ENCODE results near the gene RPS3. TPM values are rescaled to one million over a fixed set of nuclear protein-coding genes. Genes with fewer than 3 reads are reported as not detected.

The RPS3 gene
- polyA plus RNA-seq, 1 donor (not counting 4 experiments of a cell fraction or from before 2014, with no cell fraction given): 3,843 TPM

DNA sequence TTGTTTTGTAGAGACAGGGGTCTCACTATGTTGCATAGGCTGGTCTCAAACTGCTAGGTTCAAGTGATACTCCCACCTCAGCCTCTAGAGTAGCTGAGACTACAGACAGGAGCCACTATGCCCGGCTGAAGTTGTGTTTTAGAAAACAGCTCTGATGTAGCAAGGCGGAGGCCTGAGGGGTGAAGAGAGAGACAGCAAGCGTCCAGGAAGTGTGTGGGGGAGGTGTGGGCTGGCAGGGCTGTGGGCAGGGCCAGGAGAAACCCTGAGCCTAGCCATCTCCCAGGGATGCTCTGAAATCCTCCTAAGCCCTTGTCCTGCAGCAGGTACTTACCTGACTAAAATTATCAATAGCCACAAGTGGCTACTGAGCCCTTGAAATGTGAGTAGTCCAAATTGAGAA is 16.1 kb upstream of the RPS3 start:
- H3K27me3 ChIP-seq (ENCODE audit: control insufficient read depth, extremely low read depth, insufficient read depth, low read length): no peaks in the 10 kb centered on the region
- peaks cover 4% of the 10 kb centered on the region for H3K4me1 ChIP-seq (ENCODE audit: control insufficient read depth, extremely low read depth, insufficient read depth, low read length)
- no peaks in the 10 kb centered on the region for H3K9me3 ChIP-seq (ENCODE audit: control insufficient read depth, low read depth, low read length)
- dilution Hi-C loops (cut with MboI; ENCODE audit: extremely low pct_ligation_motif_present, low sequenced_read_pairs): no loop called here
- no peak overlapping the region for H3K9ac ChIP-seq (ENCODE audit: control insufficient read depth, extremely low read depth, insufficient read depth, low read length)
- no peak overlapping the region for H3K27ac ChIP-seq (ENCODE audit: control insufficient read depth, insufficient read depth, low read length)
- no peaks in the 10 kb centered on the region for H3K79me2 ChIP-seq (ENCODE audit: control insufficient read depth, insufficient read depth, low read length)
- H3K4me2 ChIP-seq (ENCODE audit: control insufficient read depth, extremely low read depth, insufficient read depth, low read depth, low read length): no peak overlapping the region
- TF ChIP-seq EZH2 (IDR thresholded peaks at IDR 0.05; ENCODE audit: low read length): no peak
- TF ChIP-seq, protein P1, sequence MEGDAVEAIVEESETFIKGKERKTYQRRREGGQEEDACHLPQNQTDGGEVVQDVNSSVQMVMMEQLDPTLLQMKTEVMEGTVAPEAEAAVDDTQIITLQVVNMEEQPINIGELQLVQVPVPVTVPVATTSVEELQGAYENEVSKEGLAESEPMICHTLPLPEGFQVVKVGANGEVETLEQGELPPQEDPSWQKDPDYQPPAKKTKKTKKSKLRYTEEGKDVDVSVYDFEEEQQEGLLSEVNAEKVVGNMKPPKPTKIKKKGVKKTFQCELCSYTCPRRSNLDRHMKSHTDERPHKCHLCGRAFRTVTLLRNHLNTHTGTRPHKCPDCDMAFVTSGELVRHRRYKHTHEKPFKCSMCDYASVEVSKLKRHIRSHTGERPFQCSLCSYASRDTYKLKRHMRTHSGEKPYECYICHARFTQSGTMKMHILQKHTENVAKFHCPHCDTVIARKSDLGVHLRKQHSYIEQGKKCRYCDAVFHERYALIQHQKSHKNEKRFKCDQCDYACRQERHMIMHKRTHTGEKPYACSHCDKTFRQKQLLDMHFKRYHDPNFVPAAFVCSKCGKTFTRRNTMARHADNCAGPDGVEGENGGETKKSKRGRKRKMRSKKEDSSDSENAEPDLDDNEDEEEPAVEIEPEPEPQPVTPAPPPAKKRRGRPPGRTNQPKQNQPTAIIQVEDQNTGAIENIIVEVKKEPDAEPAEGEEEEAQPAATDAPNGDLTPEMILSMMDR (optimal IDR thresholded peaks at IDR 0.05 in 1 of 3, IDR thresholded peaks at IDR 0.05 in 1 of 3, conservative IDR thresholded peaks at IDR 0.05 in 1 of 3; ENCODE audit: extremely low read depth in 1 of 3, insufficient read depth in 2 of 3, low read length in 3 of 3): no peak
- FAIRE-seq: no peak
- H4K20me1 ChIP-seq (ENCODE audit: control insufficient read depth, extremely low read depth, insufficient read depth, low read length): no peaks in the 10 kb centered on the region
- no peak for DNase-seq (ENCODE audit: low read depth, low spot score)
- H3K9me1 ChIP-seq (ENCODE audit: control insufficient read depth, extremely low read depth, insufficient read depth, low read length): no peaks in the 10 kb centered on the region
- H3K36me3 ChIP-seq (ENCODE audit: control insufficient read depth in 2 of 2, extremely low read depth in 1 of 2, insufficient read depth in 2 of 2, low read length in 2 of 2): no peaks in the 10 kb centered on the region
- H2AFZ ChIP-seq (ENCODE audit: control insufficient read depth, low read length): no peak overlapping the region
- no peak overlapping the region for H3K4me3 ChIP-seq (ENCODE audit: control insufficient read depth in 2 of 3, extremely low read depth in 1 of 3, insufficient read depth in 2 of 3, low read depth in 1 of 3, low read length in 3 of 3)

DNA sequence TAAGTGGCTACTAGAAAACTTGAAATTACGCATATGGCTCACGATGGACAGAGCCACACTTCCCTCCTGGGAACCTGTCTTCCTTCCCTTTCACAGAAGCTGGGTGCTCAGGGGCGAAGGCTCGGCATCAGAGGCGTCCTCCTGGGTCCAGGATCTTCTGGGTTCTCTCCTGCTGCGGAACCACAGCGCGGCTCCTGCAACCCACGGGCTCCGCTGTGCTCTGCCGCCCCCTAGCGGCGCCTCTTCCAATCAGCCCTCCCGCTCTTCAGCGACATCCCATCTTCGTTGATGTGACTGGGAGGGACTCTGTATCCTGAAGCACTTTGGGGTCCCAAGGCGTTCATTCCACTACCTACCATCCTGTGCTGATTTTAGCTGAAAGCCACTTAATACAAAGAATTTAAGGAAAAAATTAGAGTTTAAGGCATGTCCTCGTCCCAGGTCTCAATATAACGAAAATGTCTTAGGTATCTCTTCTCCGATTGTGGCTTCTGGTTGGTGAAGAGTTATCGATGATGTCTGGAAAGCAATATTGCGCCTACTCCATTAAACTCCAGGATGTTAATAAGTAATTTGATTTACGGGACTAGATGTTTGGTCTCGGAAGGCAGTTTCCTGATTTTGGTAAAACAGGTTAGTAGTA is 14.8 kb upstream of the RPS3 start:
- Histone ChIP-seq H3K9me3 (ENCODE audit: control insufficient read depth, low read depth, low read length) (no peaks in the 10 kb centered on the region), H2AFZ (ENCODE audit: control insufficient read depth, low read length) (no peak overlapping the region), H3K79me2 (ENCODE audit: control insufficient read depth, insufficient read depth, low read length) (no peaks in the 10 kb centered on the region), H3K4me3 (ENCODE audit: control insufficient read depth in 2 of 3, extremely low read depth in 1 of 3, insufficient read depth in 2 of 3, low read depth in 1 of 3, low read length in 3 of 3) (no peak overlapping the region), H3K4me1 (ENCODE audit: control insufficient read depth, extremely low read depth, insufficient read depth, low read length) (peaks cover 9% of the 10 kb centered on the region), H3K27ac (ENCODE audit: control insufficient read depth, insufficient read depth, low read length) (no peak overlapping the region), H3K4me2 (ENCODE audit: control insufficient read depth, extremely low read depth, insufficient read depth, low read depth, low read length) (no peak overlapping the region), H3K9me1 (ENCODE audit: control insufficient read depth, extremely low read depth, insufficient read depth, low read length) (no peaks in the 10 kb centered on the region), H3K9ac (ENCODE audit: control insufficient read depth, extremely low read depth, insufficient read depth, low read length) (no peak overlapping the region), H4K20me1 (ENCODE audit: control insufficient read depth, extremely low read depth, insufficient read depth, low read length) (no peaks in the 10 kb centered on the region), H3K27me3 (ENCODE audit: control insufficient read depth, extremely low read depth, insufficient read depth, low read length) (no peaks in the 10 kb centered on the region), H3K36me3 (ENCODE audit: control insufficient read depth in 2 of 2, extremely low read depth in 1 of 2, insufficient read depth in 2 of 2, low read length in 2 of 2) (no peaks in the 10 kb centered on the region)
- TF ChIP-seq, protein P1 (optimal IDR thresholded peaks at IDR 0.05 in 1 of 3, IDR thresholded peaks at IDR 0.05 in 1 of 3, conservative IDR thresholded peaks at IDR 0.05 in 1 of 3; ENCODE audit: extremely low read depth in 1 of 3, insufficient read depth in 2 of 3, low read length in 3 of 3): peak; percentile 96 to 98 (median 97)
- no peak for TF ChIP-seq EZH2 (IDR thresholded peaks at IDR 0.05; ENCODE audit: low read length)
- DNase-seq (ENCODE audit: low read depth, low spot score) (no peak), FAIRE-seq (no peak)
- dilution Hi-C loops (cut with MboI; ENCODE audit: extremely low pct_ligation_motif_present, low sequenced_read_pairs): no loop called here
